ENCODE measurements around the gene CAMK2D.

The CAMK2D gene

GRCh38 chr4:113556382-113557134 lies 205.0 kb downstream of the CAMK2D start:
- Histone ChIP-seq H3K4me3 (ENCODE audit: low read length) (no peak overlapping the region), H3K27me3 (ENCODE audit: control insufficient read depth, insufficient read depth, low read length) (no peaks in the 10 kb centered on the region), H3K9me3 (replicated peaks; ENCODE audit: low read length) (no peaks in the 10 kb centered on the region), H3K4me2 (ENCODE audit: low read length) (no peak overlapping the region), H3K4me1 (ENCODE audit: control insufficient read depth, insufficient read depth, low read length) (peaks cover 3% of the 10 kb centered on the region), H3K9ac (ENCODE audit: low read depth, low read length) (no peak overlapping the region), H3K36me3 (ENCODE audit: insufficient read depth, low read length) (peaks cover 8% of the 10 kb centered on the region)

GRCh38 chr4:113555868-113556267 lies 205.7 kb downstream of the CAMK2D start:
- Histone ChIP-seq H3K27me3 (ENCODE audit: control insufficient read depth, insufficient read depth, low read length) (no peaks in the 10 kb centered on the region), H3K4me1 (ENCODE audit: control insufficient read depth, insufficient read depth, low read length) (peaks cover 3% of the 10 kb centered on the region), H3K9ac (ENCODE audit: low read depth, low read length) (no peak overlapping the region), H3K4me3 (ENCODE audit: low read length) (no peak overlapping the region), H3K9me3 (replicated peaks; ENCODE audit: low read length) (no peaks in the 10 kb centered on the region), H3K4me2 (ENCODE audit: low read length) (no peak overlapping the region), H3K36me3 (ENCODE audit: insufficient read depth, low read length) (peaks cover 14% of the 10 kb centered on the region)

GRCh38 chr4:113553082-113553481 lies 208.5 kb downstream of the CAMK2D start:
- no peak overlapping the region for H3K9ac ChIP-seq (ENCODE audit: low read depth, low read length)
- peaks cover 11% of the 10 kb centered on the region for H3K36me3 ChIP-seq (ENCODE audit: insufficient read depth, low read length)
- no peaks in the 10 kb centered on the region for H3K27me3 ChIP-seq (ENCODE audit: control insufficient read depth, insufficient read depth, low read length)
- H3K9me3 ChIP-seq (replicated peaks; ENCODE audit: low read length) = no peaks in the 10 kb centered on the region
- H3K4me1 ChIP-seq (ENCODE audit: control insufficient read depth, insufficient read depth, low read length) = no peaks in the 10 kb centered on the region
- H3K4me3 ChIP-seq (ENCODE audit: low read length) = no peak overlapping the region
- no peak overlapping the region for H3K4me2 ChIP-seq (ENCODE audit: low read length)

- Histone ChIP-seq H3K4me1 (ENCODE audit: control insufficient read depth, insufficient read depth, low read length) (peaks cover 11% of the 10 kb centered on the region), H3K9ac (ENCODE audit: low read depth, low read length) (no peak overlapping the region), H3K9me3 (replicated peaks; ENCODE audit: low read length) (no peaks in the 10 kb centered on the region), H3K27me3 (ENCODE audit: control insufficient read depth, insufficient read depth, low read length) (no peaks in the 10 kb centered on the region), H3K36me3 (ENCODE audit: insufficient read depth, low read length) (peaks cover 13% of the 10 kb centered on the region), H3K4me2 (ENCODE audit: low read length) (no peak overlapping the region), H3K4me3 (ENCODE audit: low read length) (no peak overlapping the region)
Observed at GRCh38 chr4:113550510-113550909, 211.0 kb downstream of the CAMK2D start.

- Histone ChIP-seq H3K4me2 (ENCODE audit: low read length) (no peak overlapping the region), H3K27me3 (ENCODE audit: control insufficient read depth, insufficient read depth, low read length) (no peaks in the 10 kb centered on the region), H3K36me3 (ENCODE audit: insufficient read depth, low read length) (peaks cover 13% of the 10 kb centered on the region), H3K9me3 (replicated peaks; ENCODE audit: low read length) (no peaks in the 10 kb centered on the region), H3K4me1 (ENCODE audit: control insufficient read depth, insufficient read depth, low read length) (peaks cover 11% of the 10 kb centered on the region), H3K9ac (ENCODE audit: low read depth, low read length) (no peak overlapping the region), H3K4me3 (ENCODE audit: low read length) (no peak overlapping the region)
Observed at GRCh38 chr4:113548303-113548702, 213.2 kb downstream of the CAMK2D start.

GRCh38 chr4:113547487-113548042 lies 214.0 kb downstream of the CAMK2D start:
- Histone ChIP-seq H3K36me3 (ENCODE audit: insufficient read depth, low read length) (peaks cover 13% of the 10 kb centered on the region), H3K9ac (ENCODE audit: low read depth, low read length) (no peak overlapping the region), H3K4me2 (ENCODE audit: low read length) (peak overlapping the region; percentile 2), H3K4me3 (ENCODE audit: low read length) (no peak overlapping the region), H3K4me1 (ENCODE audit: control insufficient read depth, insufficient read depth, low read length) (peaks cover 11% of the 10 kb centered on the region), H3K9me3 (replicated peaks; ENCODE audit: low read length) (no peaks in the 10 kb centered on the region), H3K27me3 (ENCODE audit: control insufficient read depth, insufficient read depth, low read length) (no peaks in the 10 kb centered on the region)

GRCh38 chr4:113541933-113542332 lies 219.6 kb downstream of the CAMK2D start:
- Histone ChIP-seq H3K4me3 (ENCODE audit: low read length) (no peak overlapping the region), H3K4me1 (ENCODE audit: control insufficient read depth, insufficient read depth, low read length) (peaks cover 12% of the 10 kb centered on the region), H3K4me2 (ENCODE audit: low read length) (no peak overlapping the region), H3K9ac (ENCODE audit: low read depth, low read length) (no peak overlapping the region), H3K36me3 (ENCODE audit: insufficient read depth, low read length) (peaks cover 4% of the 10 kb centered on the region), H3K27me3 (ENCODE audit: control insufficient read depth, insufficient read depth, low read length) (no peaks in the 10 kb centered on the region), H3K9me3 (replicated peaks; ENCODE audit: low read length) (no peaks in the 10 kb centered on the region)

GRCh38 chr4:113540859-113541258 lies 220.7 kb downstream of the CAMK2D start:
- Histone ChIP-seq H3K9ac (ENCODE audit: low read depth, low read length) (no peak overlapping the region), H3K9me3 (replicated peaks; ENCODE audit: low read length) (no peaks in the 10 kb centered on the region), H3K36me3 (ENCODE audit: insufficient read depth, low read length) (peaks cover under 1% of the 10 kb centered on the region), H3K27me3 (ENCODE audit: control insufficient read depth, insufficient read depth, low read length) (no peaks in the 10 kb centered on the region), H3K4me2 (ENCODE audit: low read length) (no peak overlapping the region), H3K4me1 (ENCODE audit: control insufficient read depth, insufficient read depth, low read length) (peaks cover 12% of the 10 kb centered on the region), H3K4me3 (ENCODE audit: low read length) (no peak overlapping the region)

GRCh38 chr4:113539408-113539807 lies 222.1 kb downstream of the CAMK2D start:
- Histone ChIP-seq H3K4me3 (ENCODE audit: low read length) (no peak overlapping the region), H3K9me3 (replicated peaks; ENCODE audit: low read length) (no peaks in the 10 kb centered on the region), H3K36me3 (ENCODE audit: insufficient read depth, low read length) (peaks cover 5% of the 10 kb centered on the region), H3K4me2 (ENCODE audit: low read length) (no peak overlapping the region), H3K4me1 (ENCODE audit: control insufficient read depth, insufficient read depth, low read length) (peaks cover 26% of the 10 kb centered on the region), H3K9ac (ENCODE audit: low read depth, low read length) (no peak overlapping the region), H3K27me3 (ENCODE audit: control insufficient read depth, insufficient read depth, low read length) (no peaks in the 10 kb centered on the region)

- no peak overlapping the region for H3K4me3 ChIP-seq (ENCODE audit: low read length)
- H3K27me3 ChIP-seq (ENCODE audit: control insufficient read depth, insufficient read depth, low read length) = no peaks in the 10 kb centered on the region
- H3K9ac ChIP-seq (ENCODE audit: low read depth, low read length) = no peak overlapping the region
- no peak overlapping the region for H3K4me2 ChIP-seq (ENCODE audit: low read length)
- peaks cover 28% of the 10 kb centered on the region for H3K4me1 ChIP-seq (ENCODE audit: control insufficient read depth, insufficient read depth, low read length)
- H3K36me3 ChIP-seq (ENCODE audit: insufficient read depth, low read length) = peaks cover 5% of the 10 kb centered on the region
- H3K9me3 ChIP-seq (replicated peaks; ENCODE audit: low read length) = no peaks in the 10 kb centered on the region
Observed at GRCh38 chr4:113537628-113538027, 223.9 kb downstream of the CAMK2D start.

- H3K4me1 ChIP-seq (ENCODE audit: control insufficient read depth, insufficient read depth, low read length) = peaks cover 28% of the 10 kb centered on the region
- H3K4me3 ChIP-seq (ENCODE audit: low read length) = no peak overlapping the region
- H3K27me3 ChIP-seq (ENCODE audit: control insufficient read depth, insufficient read depth, low read length) = no peaks in the 10 kb centered on the region
- H3K4me2 ChIP-seq (ENCODE audit: low read length) = no peak overlapping the region
- peaks cover 5% of the 10 kb centered on the region for H3K36me3 ChIP-seq (ENCODE audit: insufficient read depth, low read length)
- H3K9me3 ChIP-seq (replicated peaks; ENCODE audit: low read length) = no peaks in the 10 kb centered on the region
- H3K9ac ChIP-seq (ENCODE audit: low read depth, low read length) = no peak overlapping the region
Observed at GRCh38 chr4:113537203-113537602, 224.3 kb downstream of the CAMK2D start.

- Histone ChIP-seq H3K4me1 (ENCODE audit: control insufficient read depth, insufficient read depth, low read length) (peaks cover 24% of the 10 kb centered on the region), H3K9ac (ENCODE audit: low read depth, low read length) (peak overlapping the region; percentile 30), H3K4me3 (ENCODE audit: low read length) (peak overlapping the region; percentile 19), H3K9me3 (replicated peaks; ENCODE audit: low read length) (no peaks in the 10 kb centered on the region), H3K4me2 (ENCODE audit: low read length) (peak overlapping the region; percentile 25), H3K27me3 (ENCODE audit: control insufficient read depth, insufficient read depth, low read length) (no peaks in the 10 kb centered on the region), H3K36me3 (ENCODE audit: insufficient read depth, low read length) (peaks cover 16% of the 10 kb centered on the region)
Observed at GRCh38 chr4:113534711-113535110, 226.8 kb downstream of the CAMK2D start.
